ENCODE measurements around the gene FBN2.

FBN2 gene

DNA sequence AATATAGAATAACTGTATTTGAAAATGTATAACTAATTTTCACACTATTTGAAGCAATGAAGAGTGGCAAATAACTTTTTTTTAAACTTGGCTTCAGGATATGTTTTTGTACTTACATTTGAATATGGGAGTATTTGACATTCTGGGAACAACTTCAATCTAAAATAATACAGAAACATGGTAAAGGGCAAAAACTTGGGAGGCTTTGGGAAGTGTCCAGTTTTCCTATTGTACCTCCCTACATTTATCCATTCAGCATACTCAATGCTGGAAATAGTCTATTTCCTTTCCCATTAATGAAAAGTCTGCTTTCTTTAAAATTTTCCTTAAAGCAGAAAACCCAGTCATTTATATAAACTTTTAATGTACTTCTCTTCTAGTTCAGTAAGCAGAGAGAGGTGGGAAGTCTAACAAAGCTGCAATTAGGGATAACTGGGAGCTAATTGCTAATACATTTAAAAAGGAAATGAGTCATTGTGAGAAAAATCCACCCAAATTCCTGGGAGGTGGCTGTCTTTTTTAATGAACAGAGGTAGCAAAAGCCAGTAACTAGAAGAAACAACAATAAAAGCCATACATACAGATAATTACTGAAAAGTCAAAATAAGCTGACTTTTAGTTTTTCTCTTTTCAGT, 128.8 kb downstream of the FBN2 start:
- DNase-seq (ENCODE audit: extremely low spot score), result no peak
- TF ChIP-seq, protein P1, sequence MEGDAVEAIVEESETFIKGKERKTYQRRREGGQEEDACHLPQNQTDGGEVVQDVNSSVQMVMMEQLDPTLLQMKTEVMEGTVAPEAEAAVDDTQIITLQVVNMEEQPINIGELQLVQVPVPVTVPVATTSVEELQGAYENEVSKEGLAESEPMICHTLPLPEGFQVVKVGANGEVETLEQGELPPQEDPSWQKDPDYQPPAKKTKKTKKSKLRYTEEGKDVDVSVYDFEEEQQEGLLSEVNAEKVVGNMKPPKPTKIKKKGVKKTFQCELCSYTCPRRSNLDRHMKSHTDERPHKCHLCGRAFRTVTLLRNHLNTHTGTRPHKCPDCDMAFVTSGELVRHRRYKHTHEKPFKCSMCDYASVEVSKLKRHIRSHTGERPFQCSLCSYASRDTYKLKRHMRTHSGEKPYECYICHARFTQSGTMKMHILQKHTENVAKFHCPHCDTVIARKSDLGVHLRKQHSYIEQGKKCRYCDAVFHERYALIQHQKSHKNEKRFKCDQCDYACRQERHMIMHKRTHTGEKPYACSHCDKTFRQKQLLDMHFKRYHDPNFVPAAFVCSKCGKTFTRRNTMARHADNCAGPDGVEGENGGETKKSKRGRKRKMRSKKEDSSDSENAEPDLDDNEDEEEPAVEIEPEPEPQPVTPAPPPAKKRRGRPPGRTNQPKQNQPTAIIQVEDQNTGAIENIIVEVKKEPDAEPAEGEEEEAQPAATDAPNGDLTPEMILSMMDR (IDR thresholded peaks at IDR 0.05; ENCODE audit: control extremely low read depth, extremely low read depth, low read depth, missing control alignments), result no peak
- CTCF ChIA-PET, result interaction anchor here (2.3 kb wide), 1 partner anchor 16 kb away, joined by 9 read pairs; no protein-coding TSS in a partner anchor
- POLR2A ChIA-PET, result no interaction called here

- ChIA-PET CTCF (interaction anchor here (2.3 kb wide), 1 partner anchor 16 kb away, joined by 9 read pairs; no protein-coding TSS in a partner anchor), POLR2A (no interaction called here)
- DNase-seq (ENCODE audit: extremely low spot score), result no peak
- TF ChIP-seq, protein P1 (IDR thresholded peaks at IDR 0.05; ENCODE audit: control extremely low read depth, extremely low read depth, low read depth, missing control alignments), result no peak
Observed at GRCh38 chr5:128408622-128409021, 129.4 kb downstream of the FBN2 start.

GRCh38 chr5:128407944-128408343, 130.1 kb downstream of the FBN2 start:
- ChIA-PET CTCF (interaction anchor here (1.3 to 2.3 kb wide), 2 partner anchors 13 to 17 kb away, joined by 3 to 9 read pairs; no protein-coding TSS in a partner anchor), POLR2A (no interaction called here)
- TF ChIP-seq, protein P1 (IDR thresholded peaks at IDR 0.05; ENCODE audit: control extremely low read depth, extremely low read depth, low read depth, missing control alignments), result no peak
- no peak for DNase-seq (ENCODE audit: extremely low spot score)

DNA sequence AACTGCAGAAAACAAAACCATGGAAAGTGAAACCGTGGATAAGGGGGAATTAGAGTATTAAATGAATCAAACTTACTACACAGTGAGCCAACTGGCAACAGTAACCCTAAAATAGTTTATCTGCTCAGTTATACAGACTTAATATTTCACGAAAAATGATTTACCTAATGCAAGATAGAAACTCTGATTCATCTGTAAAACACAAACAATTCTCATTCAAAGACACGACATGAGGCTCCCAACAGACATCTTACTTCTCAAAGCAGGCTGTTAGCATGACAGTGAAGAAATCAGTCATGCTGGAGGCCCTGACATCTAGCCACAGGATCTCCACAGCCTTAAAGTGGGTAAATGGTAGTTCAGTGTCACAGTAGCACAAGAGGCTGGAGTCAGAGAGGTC, 131.2 kb downstream of the FBN2 start:
- ChIA-PET POLR2A (no interaction called here), CTCF (interaction anchor here (2.3 kb wide), 1 partner anchor 18 kb away, joined by 9 read pairs; no protein-coding TSS in a partner anchor)
- TF ChIP-seq, protein P1 (IDR thresholded peaks at IDR 0.05; ENCODE audit: control extremely low read depth, extremely low read depth, low read depth, missing control alignments), result no peak
- no peak for DNase-seq (ENCODE audit: extremely low spot score)

GRCh38 chr5:128405159-128405558, 132.9 kb downstream of the FBN2 start:
- no peak for DNase-seq (ENCODE audit: extremely low spot score)
- TF ChIP-seq, protein P1 (IDR thresholded peaks at IDR 0.05; ENCODE audit: control extremely low read depth, extremely low read depth, low read depth, missing control alignments), result no peak
- ChIA-PET CTCF (no interaction called here), POLR2A (no interaction called here)

DNA sequence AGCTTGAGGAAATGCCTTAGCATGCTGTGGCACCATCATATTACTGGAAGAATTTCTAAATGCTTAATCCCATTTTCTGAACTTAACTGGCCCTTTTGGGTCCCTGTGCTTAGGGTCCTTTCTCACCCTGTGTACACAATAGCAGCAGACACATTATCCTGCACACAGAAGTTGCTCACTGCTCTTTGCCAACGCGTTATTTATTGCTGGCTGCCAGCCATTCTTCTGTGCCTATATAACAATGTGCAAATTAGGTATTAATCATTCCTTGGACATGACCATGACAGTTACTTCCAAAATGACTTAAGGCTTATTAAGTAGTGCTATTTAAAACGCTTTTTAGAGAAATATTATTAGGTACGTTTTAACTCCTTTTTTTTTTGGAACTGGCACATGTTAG, 134.7 kb downstream of the FBN2 start:
- POLR2A ChIA-PET, result no interaction called here

More for the DNA sequence above, 134.7 kb downstream of the FBN2 start:
- TF ChIP-seq, protein P1 (IDR thresholded peaks at IDR 0.05; ENCODE audit: control extremely low read depth, extremely low read depth, low read depth, missing control alignments), result no peak
- CTCF ChIA-PET, result no interaction called here
- DNase-seq (ENCODE audit: extremely low spot score), result no peak

Measured in GM10248 (cell line).